HepG2 (cell line): Measurements from ENCODE around the gene ANKRD40. TPM values are rescaled to one million over a fixed set of nuclear protein-coding genes. Genes with fewer than 3 reads are reported as not detected.
A peak's percentile ranks its signal among the peaks of the same experiment; 100 is the strongest.

Experiments
- CEBPG ChIP-seq: IDR thresholded peaks from 2 replicates; pipeline ENCODE4 v1.6.1; 2016
- CHD4 ChIP-seq: fragments of 200-600 bp; sonication (generic); IDR thresholded peaks from 2 replicates; pipeline ENCODE4 v1.7.0; 2017; ENCODE audit warnings: mild to moderate bottlenecking, low read length, borderline replicate concordance
- EED ChIP-seq: sonication (generic); formaldehyde crosslinking; IDR thresholded peaks from 2 replicates; pipeline ENCODE4 v1.5.0; 2020; ENCODE audit warnings: mild to moderate bottlenecking, missing genetic modification reagents
- ELF3 ChIP-seq: IDR thresholded peaks from 2 replicates; pipeline ENCODE4 v1.6.1; 2016; ENCODE audit warnings: missing genetic modification reagents, missing compliant biosample characterization
- FOSL2 ChIP-seq: sonication (generic); formaldehyde crosslinking; IDR thresholded peaks from 2 replicates; pipeline ENCODE4 v1.4.0; 2020; ENCODE audit warnings: missing genetic modification reagents
- HDAC2 ChIP-seq: sonication (generic); formaldehyde crosslinking; IDR thresholded peaks from 2 replicates; pipeline ENCODE4 v1.4.0; 2020; ENCODE audit warnings: missing genetic modification reagents
- HMG20A ChIP-seq: IDR thresholded peaks from 2 replicates; pipeline ENCODE4 v1.6.1; 2016; ENCODE audit warnings: borderline replicate concordance
- MBNL3 ChIP-seq: fragments of 250-450 bp; sonication (Bioruptor Pico); conservative IDR thresholded peaks from 2 replicates; pipeline ENCODE4 v1.8.0; 2022; ENCODE audit warnings: mild to moderate bottlenecking, inconsistent platforms
- ZFY ChIP-seq: sonication (generic); formaldehyde crosslinking; IDR thresholded peaks from 2 replicates; pipeline ENCODE4 v1.4.0; 2020; ENCODE audit warnings: missing genetic modification reagents
- ZNF432 ChIP-seq: sonication (generic); formaldehyde crosslinking; IDR thresholded peaks from 2 replicates; pipeline ENCODE4 v1.5.0; 2020; ENCODE audit warnings: missing genetic modification reagents, mild to moderate bottlenecking, borderline replicate concordance
- polyA plus RNA-seq, 8 experiments: library from polyadenylated mRNA; depleted of rRNA in 3 of 8; stranded (reverse) in 7 of 8; unstranded in 1 of 8; fragments of >200 nt; fragmentation: Illumina TruSeq in 4 of 8; extraction: Trizol in 4 of 8; gene quantifications; 2 replicates each; pipeline versions ENCODE4 v1.2.1 to v1.2.3, GENCODE V29; 2011 to 2016; ENCODE audit warnings: low read depth in 4 of 8, missing spikeins in 1 of 8, mixed read lengths in 1 of 8; ENCODE audit not compliant: insufficient read depth in 1 of 8
- total RNA-seq, 5 experiments: library from RNA; depleted of rRNA; stranded (reverse); fragments of >200 nt; fragmentation: Illumina TruSeq; extraction: Trizol; gene quantifications; 2 replicates each; pipeline ENCODE4 v1.2.3, GENCODE V29; 2016; ENCODE audit warnings: low read depth in 1 of 5
- TF ChIP-seq, protein P1 (sequence below): sonication (generic); formaldehyde crosslinking; IDR thresholded peaks from 2 replicates; pipeline ENCODE4 v1.4.0; 2020; ENCODE audit warnings: missing genetic modification reagents, borderline replicate concordance
- TF ChIP-seq, protein P2 (sequence below): sonication (generic); formaldehyde crosslinking; IDR thresholded peaks from 2 replicates; pipeline ENCODE4 v1.5.1; 2020; ENCODE audit warnings: mild to moderate bottlenecking, moderate library complexity, missing genetic modification reagents
- TF ChIP-seq, protein P3 (sequence below): IDR thresholded peaks from 2 replicates; pipeline ENCODE4 v1.6.1; 2016; ENCODE audit warnings: missing compliant biosample characterization, missing genetic modification reagents, borderline replicate concordance
- TF ChIP-seq, protein P4 (sequence below): sonication (generic); formaldehyde crosslinking; conservative IDR thresholded peaks from 2 replicates; pipeline ENCODE4 v1.4.0; 2020; ENCODE audit warnings: missing genetic modification reagents
- TF ChIP-seq, protein P5 (sequence below): sonication (generic); formaldehyde crosslinking; IDR thresholded peaks from 2 replicates; pipeline ENCODE4 v1.5.1; 2020; ENCODE audit warnings: missing genetic modification reagents, mild to moderate bottlenecking, borderline replicate concordance
- TF ChIP-seq, protein P6 (sequence below): sonication (generic); formaldehyde crosslinking; IDR thresholded peaks from 2 replicates; pipeline ENCODE4 v1.4.0; 2020; ENCODE audit warnings: missing genetic modification reagents, borderline replicate concordance

Gene ANKRD40
- total and polyA plus RNA-seq, 2 of the 13 experiments (the other 11 are each of a cell fraction or from before 2014, with no cell fraction given) = 35.0 to 46.4 TPM

DNA sequence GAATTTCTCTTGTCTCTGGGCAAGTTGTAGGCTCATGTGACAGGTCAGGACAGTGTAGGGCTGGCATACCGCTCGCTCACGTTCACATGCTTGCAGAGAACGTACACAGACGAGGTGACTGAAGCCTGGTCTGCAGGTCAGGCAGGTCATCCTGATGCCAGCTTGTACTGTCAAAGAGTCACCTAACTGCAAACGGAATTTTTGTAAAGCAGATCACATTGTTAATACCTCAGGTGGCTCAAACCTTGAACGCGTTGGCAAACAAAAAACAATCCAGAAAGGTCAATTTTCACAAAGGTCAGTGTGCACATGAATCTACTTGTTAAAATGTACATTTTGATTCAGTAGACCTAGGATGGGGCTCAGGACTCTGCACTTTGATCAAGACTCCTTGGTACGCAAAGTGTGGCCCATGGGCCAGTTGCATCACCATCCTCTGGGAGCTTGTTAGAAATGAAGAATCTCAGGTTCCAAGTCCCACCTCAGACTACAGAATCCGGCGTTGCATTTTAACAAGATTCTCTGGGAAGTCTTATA, 28.6 kb downstream of the ANKRD40 start (continued):
- TF ChIP-seq HMG20A (CRISPR knock-in tag) (no peak; the same call in 1 of the 2 replicates), CHD4 (peak; percentile 59; the same call in 1 of the 2 replicates), CEBPG (CRISPR knock-in tag) (peak; percentile 60), HDAC2 (CRISPR knock-in tag) (peak; percentile 34), ZNF432 (CRISPR knock-in tag) (no peak), FOSL2 (CRISPR knock-in tag) (peak; percentile 34; the same call in 1 of the 2 replicates), EED (CRISPR knock-in tag) (no peak), ZFY (CRISPR knock-in tag) (no peak), ELF3 (CRISPR knock-in tag) (0 out of 2 replicates have a peak, but pooled peaks have one; percentile 17), MBNL3 (CRISPR knock-in tag) (no peak)
- TF ChIP-seq, protein P1, sequence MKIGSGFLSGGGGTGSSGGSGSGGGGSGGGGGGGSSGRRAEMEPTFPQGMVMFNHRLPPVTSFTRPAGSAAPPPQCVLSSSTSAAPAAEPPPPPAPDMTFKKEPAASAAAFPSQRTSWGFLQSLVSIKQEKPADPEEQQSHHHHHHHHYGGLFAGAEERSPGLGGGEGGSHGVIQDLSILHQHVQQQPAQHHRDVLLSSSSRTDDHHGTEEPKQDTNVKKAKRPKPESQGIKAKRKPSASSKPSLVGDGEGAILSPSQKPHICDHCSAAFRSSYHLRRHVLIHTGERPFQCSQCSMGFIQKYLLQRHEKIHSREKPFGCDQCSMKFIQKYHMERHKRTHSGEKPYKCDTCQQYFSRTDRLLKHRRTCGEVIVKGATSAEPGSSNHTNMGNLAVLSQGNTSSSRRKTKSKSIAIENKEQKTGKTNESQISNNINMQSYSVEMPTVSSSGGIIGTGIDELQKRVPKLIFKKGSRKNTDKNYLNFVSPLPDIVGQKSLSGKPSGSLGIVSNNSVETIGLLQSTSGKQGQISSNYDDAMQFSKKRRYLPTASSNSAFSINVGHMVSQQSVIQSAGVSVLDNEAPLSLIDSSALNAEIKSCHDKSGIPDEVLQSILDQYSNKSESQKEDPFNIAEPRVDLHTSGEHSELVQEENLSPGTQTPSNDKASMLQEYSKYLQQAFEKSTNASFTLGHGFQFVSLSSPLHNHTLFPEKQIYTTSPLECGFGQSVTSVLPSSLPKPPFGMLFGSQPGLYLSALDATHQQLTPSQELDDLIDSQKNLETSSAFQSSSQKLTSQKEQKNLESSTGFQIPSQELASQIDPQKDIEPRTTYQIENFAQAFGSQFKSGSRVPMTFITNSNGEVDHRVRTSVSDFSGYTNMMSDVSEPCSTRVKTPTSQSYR (CRISPR knock-in tag) = no peak
- TF ChIP-seq, protein P2, sequence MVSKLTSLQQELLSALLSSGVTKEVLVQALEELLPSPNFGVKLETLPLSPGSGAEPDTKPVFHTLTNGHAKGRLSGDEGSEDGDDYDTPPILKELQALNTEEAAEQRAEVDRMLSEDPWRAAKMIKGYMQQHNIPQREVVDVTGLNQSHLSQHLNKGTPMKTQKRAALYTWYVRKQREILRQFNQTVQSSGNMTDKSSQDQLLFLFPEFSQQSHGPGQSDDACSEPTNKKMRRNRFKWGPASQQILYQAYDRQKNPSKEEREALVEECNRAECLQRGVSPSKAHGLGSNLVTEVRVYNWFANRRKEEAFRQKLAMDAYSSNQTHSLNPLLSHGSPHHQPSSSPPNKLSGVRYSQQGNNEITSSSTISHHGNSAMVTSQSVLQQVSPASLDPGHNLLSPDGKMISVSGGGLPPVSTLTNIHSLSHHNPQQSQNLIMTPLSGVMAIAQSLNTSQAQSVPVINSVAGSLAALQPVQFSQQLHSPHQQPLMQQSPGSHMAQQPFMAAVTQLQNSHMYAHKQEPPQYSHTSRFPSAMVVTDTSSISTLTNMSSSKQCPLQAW = 0 out of 2 replicates have a peak, but pooled peaks have one; percentile 29
- TF ChIP-seq, protein P3, sequence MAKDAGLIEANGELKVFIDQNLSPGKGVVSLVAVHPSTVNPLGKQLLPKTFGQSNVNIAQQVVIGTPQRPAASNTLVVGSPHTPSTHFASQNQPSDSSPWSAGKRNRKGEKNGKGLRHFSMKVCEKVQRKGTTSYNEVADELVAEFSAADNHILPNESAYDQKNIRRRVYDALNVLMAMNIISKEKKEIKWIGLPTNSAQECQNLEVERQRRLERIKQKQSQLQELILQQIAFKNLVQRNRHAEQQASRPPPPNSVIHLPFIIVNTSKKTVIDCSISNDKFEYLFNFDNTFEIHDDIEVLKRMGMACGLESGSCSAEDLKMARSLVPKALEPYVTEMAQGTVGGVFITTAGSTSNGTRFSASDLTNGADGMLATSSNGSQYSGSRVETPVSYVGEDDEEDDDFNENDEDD = 0 out of 2 replicates have a peak, but pooled peaks have one; percentile 54
- TF ChIP-seq, protein P4, sequence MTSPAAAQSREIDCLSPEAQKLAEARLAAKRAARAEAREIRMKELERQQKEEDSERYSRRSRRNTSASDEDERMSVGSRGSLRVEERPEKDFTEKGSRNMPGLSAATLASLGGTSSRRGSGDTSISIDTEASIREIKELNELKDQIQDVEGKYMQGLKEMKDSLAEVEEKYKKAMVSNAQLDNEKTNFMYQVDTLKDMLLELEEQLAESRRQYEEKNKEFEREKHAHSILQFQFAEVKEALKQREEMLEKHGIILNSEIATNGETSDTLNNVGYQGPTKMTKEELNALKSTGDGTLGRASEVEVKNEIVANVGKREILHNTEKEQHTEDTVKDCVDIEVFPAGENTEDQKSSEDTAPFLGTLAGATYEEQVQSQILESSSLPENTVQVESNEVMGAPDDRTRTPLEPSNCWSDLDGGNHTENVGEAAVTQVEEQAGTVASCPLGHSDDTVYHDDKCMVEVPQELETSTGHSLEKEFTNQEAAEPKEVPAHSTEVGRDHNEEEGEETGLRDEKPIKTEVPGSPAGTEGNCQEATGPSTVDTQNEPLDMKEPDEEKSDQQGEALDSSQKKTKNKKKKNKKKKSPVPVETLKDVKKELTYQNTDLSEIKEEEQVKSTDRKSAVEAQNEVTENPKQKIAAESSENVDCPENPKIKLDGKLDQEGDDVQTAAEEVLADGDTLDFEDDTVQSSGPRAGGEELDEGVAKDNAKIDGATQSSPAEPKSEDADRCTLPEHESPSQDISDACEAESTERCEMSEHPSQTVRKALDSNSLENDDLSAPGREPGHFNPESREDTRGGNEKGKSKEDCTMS (CRISPR knock-in tag) = no peak
- TF ChIP-seq, protein P5, sequence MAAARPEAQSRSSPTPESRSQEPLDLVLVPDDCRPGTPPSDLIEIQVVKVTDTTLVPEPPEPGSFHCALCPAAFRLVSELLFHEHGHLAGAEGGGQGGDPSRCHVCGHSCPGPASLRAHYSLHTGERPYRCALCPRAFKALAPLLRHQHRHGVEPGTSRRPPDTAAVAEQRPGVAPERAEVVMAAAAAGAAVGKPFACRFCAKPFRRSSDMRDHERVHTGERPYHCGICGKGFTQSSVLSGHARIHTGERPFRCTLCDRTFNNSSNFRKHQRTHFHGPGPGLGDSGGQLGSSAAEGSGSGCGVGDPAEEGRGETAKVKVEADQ (CRISPR knock-in tag) = peak; percentile 60; the same call in 1 of the 2 replicates
- TF ChIP-seq, protein P6, sequence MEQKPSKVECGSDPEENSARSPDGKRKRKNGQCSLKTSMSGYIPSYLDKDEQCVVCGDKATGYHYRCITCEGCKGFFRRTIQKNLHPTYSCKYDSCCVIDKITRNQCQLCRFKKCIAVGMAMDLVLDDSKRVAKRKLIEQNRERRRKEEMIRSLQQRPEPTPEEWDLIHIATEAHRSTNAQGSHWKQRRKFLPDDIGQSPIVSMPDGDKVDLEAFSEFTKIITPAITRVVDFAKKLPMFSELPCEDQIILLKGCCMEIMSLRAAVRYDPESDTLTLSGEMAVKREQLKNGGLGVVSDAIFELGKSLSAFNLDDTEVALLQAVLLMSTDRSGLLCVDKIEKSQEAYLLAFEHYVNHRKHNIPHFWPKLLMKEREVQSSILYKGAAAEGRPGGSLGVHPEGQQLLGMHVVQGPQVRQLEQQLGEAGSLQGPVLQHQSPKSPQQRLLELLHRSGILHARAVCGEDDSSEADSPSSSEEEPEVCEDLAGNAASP (CRISPR knock-in tag) = peak; percentile 41; the same call in 1 of the 2 replicates
